Measurements from ENCODE around the gene GEMIN5. TPM values are rescaled to one million over a fixed set of nuclear protein-coding genes. Genes with fewer than 3 reads are reported as not detected.
A peak's percentile ranks its signal among the peaks of the same experiment; 100 is the strongest.
"Not testable (repeated sequence)": the region's sequence is repeated elsewhere in the genome, so short reads cannot be mapped to it uniquely, and the experiment has no call there.

Gene GEMIN5
- 29.2 and 37.2 TPM in 2 replicates for total RNA-seq (2014; rRNA removed; shearing (Covaris generic))

GRCh38 chr5:154937718-154938466 lies at the start of gene GEMIN5:
Gene GEMIN5, minus strand, starts transcription at chr5:154938211. Its CDS starts 78 bp downstream, at chr5:154938133.
- peak; percentile 81 for DNase-seq (ENCODE audit: low spot score)

GRCh38 chr5:154986151-154986550 lies 48.1 kb upstream of the GEMIN5 start:
- DNase-seq (ENCODE audit: low spot score), result no peak

- no peak for DNase-seq (ENCODE audit: low spot score)
These were observed 47.0 kb upstream of the GEMIN5 start for GRCh38 chr5:154984946-154985516.

- DNase-seq (ENCODE audit: low spot score), result not testable (repeated sequence)
These were observed 40.3 kb upstream of the GEMIN5 start for GRCh38 chr5:154978294-154978693.

- DNase-seq (ENCODE audit: low spot score), result no peak
These were observed 39.4 kb upstream of the GEMIN5 start for GRCh38 chr5:154977409-154977808.

- not testable (repeated sequence) for DNase-seq (ENCODE audit: low spot score)
These were observed 38.1 kb upstream of the GEMIN5 start for GRCh38 chr5:154976082-154976481.

- DNase-seq (ENCODE audit: low spot score), result peak; percentile 42
These were observed 34.6 kb upstream of the GEMIN5 start for GRCh38 chr5:154972476-154973080.

- no peak for DNase-seq (ENCODE audit: low spot score)
These were observed 33.5 kb upstream of the GEMIN5 start for GRCh38 chr5:154971501-154971900.

GRCh38 chr5:154970759-154971158 lies 32.7 kb upstream of the GEMIN5 start:
- peak; percentile 28 for DNase-seq (ENCODE audit: low spot score)

GRCh38 chr5:154968953-154969352 lies 30.9 kb upstream of the GEMIN5 start:
- DNase-seq (ENCODE audit: low spot score), result no peak

- peak; percentile 22 for DNase-seq (ENCODE audit: low spot score)
These were observed 29.5 kb upstream of the GEMIN5 start for GRCh38 chr5:154967421-154968024.

GRCh38 chr5:154966874-154967273 lies 28.9 kb upstream of the GEMIN5 start:
- no peak for DNase-seq (ENCODE audit: low spot score)

GRCh38 chr5:154966081-154966841 lies 28.2 kb upstream of the GEMIN5 start:
- no peak for DNase-seq (ENCODE audit: low spot score)

- peak; percentile 62 for DNase-seq (ENCODE audit: low spot score)
These were observed 24.5 kb upstream of the GEMIN5 start for GRCh38 chr5:154962494-154962893.

GRCh38 chr5:154956712-154957111 lies 18.7 kb upstream of the GEMIN5 start:
- DNase-seq (ENCODE audit: low spot score), result no peak

GRCh38 chr5:154949781-154950180 lies 11.8 kb upstream of the GEMIN5 start:
- DNase-seq (ENCODE audit: low spot score), result no peak

- no peak for DNase-seq (ENCODE audit: low spot score)
These were observed 10.3 kb upstream of the GEMIN5 start for GRCh38 chr5:154948313-154948712.

- no peak for DNase-seq (ENCODE audit: low spot score)
These were observed 9.8 kb upstream of the GEMIN5 start for GRCh38 chr5:154947778-154948177.

- DNase-seq (ENCODE audit: low spot score), result peak; percentile 37
These were observed 7.8 kb upstream of the GEMIN5 start for GRCh38 chr5:154945695-154946301.

GRCh38 chr5:154944716-154945115 lies 6.7 kb upstream of the GEMIN5 start:
- no peak for DNase-seq (ENCODE audit: low spot score)

- DNase-seq (ENCODE audit: low spot score), result no peak
These were observed 5.5 kb upstream of the GEMIN5 start for GRCh38 chr5:154943527-154943926.

All from A172 (cell line).